AG04449 (cell line): Measurements from ENCODE around the gene PHLDB3.

Experiments
- CTCF ChIA-PET: fragments of 350-600 bp; formaldehyde crosslinking; extraction: SDS; loops from one replicate; lab custom pipeline; 2021; ENCODE audit warnings: antibody characterized with exemption; lab: Yijun Ruan, JAX
- POLR2A ChIA-PET: fragments of 400-600, 350-600 bp; formaldehyde crosslinking; extraction: SDS; loops from one replicate; lab custom pipeline; 2020; ENCODE audit warnings: antibody characterized with exemption, inconsistent platforms; lab: Yijun Ruan, JAX
- DNase-seq: peaks from one replicate; pipeline ENCODE4 v3.0.0-alpha.2; 2010; ENCODE audit warnings: low read depth, low spot score
- H3K4me3 ChIP-seq: 2 replicates; pipeline ENCODE4 v1.5.1; 2011; ENCODE audit warnings: low read depth, mild to moderate bottlenecking, control low read depth, low read length
- TF ChIP-seq, protein P1 (sequence below): IDR thresholded peaks from one replicate; pipeline ENCODE4 v1.5.1; 2011; ENCODE audit warnings: mild to moderate bottlenecking, moderate library complexity, low read length, control low read depth, inconsistent platforms; ENCODE audit not compliant: insufficient read depth; ENCODE audit errors: missing control alignments

Gene PHLDB3

DNA sequence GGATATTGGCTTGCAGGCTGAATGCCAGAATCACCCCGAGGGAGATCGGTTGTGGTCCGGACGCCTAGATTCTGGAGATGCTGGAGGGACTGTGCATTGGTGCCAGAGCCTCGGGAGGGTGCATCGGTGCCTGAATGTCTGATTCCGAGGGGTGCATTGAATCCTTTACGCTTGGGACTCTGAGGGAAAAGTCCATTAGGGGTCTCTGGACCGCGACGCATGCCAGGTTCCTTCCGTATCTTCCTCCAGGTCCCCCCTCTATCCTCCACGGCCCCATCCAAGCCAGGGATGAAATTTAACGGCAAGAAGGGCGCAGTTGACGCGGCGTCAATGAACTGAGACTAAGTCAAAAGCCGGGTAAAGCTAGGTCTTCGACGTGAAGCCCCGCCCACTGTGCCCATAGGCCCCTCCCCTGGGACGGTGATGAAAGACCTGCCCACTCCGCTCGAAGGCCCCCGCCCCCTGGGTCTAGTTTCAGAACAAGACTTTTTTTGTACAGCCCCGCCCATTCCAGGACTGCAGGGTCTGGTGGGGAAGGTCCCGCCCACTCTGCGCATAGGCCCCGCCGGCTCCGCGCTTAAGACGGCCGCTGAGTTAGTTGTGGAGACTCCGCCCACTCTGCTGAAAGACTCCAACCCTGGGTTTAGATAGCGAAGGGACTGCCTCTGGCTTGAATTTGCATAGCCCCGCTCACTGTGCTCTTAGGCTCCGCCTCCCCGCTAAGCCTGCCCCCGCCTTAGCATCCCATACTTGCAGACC lies 29.2 kb upstream of the PHLDB3 start:
- CTCF ChIA-PET: interaction anchor here (0.8 to 17.0 kb wide), 12 partner anchors 12 to 276 kb away, joined by 3 to 208 read pairs (median 4); partner anchors contain the start of genes IRGQ, PHLDB3 and ZNF576
- peak overlapping the region; percentile 66 for H3K4me3 ChIP-seq
- TF ChIP-seq, protein P1, sequence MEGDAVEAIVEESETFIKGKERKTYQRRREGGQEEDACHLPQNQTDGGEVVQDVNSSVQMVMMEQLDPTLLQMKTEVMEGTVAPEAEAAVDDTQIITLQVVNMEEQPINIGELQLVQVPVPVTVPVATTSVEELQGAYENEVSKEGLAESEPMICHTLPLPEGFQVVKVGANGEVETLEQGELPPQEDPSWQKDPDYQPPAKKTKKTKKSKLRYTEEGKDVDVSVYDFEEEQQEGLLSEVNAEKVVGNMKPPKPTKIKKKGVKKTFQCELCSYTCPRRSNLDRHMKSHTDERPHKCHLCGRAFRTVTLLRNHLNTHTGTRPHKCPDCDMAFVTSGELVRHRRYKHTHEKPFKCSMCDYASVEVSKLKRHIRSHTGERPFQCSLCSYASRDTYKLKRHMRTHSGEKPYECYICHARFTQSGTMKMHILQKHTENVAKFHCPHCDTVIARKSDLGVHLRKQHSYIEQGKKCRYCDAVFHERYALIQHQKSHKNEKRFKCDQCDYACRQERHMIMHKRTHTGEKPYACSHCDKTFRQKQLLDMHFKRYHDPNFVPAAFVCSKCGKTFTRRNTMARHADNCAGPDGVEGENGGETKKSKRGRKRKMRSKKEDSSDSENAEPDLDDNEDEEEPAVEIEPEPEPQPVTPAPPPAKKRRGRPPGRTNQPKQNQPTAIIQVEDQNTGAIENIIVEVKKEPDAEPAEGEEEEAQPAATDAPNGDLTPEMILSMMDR: no peak
- POLR2A ChIA-PET: interaction anchor here (0.9 to 1.5 kb wide), 6 partner anchors 10 to 221 kb away, joined by 3 to 8 read pairs (median 4); partner anchors contain the start of genes SMG9 and ZNF576
- DNase-seq: peak; percentile 95

GRCh38 chr19:43532962-43533545 lies 28.5 kb upstream of the PHLDB3 start, which contains the start of gene ZNF575:
TSS of gene ZNF575 (plus strand) at chr19:43533188. CDS start at chr19:43534423, 1,235 bp downstream.
- DNase-seq: peak; percentile 79
- CTCF ChIA-PET: interaction anchor here (0.8 to 17.0 kb wide), 11 partner anchors 12 to 276 kb away, joined by 3 to 208 read pairs (median 4); partner anchors contain the start of gene PHLDB3
- TF ChIP-seq, protein P1: no peak
- H3K4me3 ChIP-seq: peak within 1 kb of the TSS; percentile 66
- POLR2A ChIA-PET: interaction anchor here (0.9 to 1.5 kb wide), 6 partner anchors 9 to 222 kb away, joined by 3 to 8 read pairs (median 4); partner anchors contain the start of genes SMG9 and ZNF576

- POLR2A ChIA-PET: interaction anchor here (0.9 to 1.5 kb wide), 4 partner anchors 9 to 222 kb away, joined by 3 to 6 read pairs (median 4); partner anchors contain the start of gene SMG9
- TF ChIP-seq, protein P1: no peak
- CTCF ChIA-PET: interaction anchor here (0.9 to 17.0 kb wide), 9 partner anchors 13 to 277 kb away, joined by 3 to 208 read pairs (median 5); partner anchors contain the start of gene PHLDB3
- no peak for DNase-seq
- H3K4me3 ChIP-seq: peak overlapping the region; percentile 66
These were observed 28.0 kb upstream of the PHLDB3 start for GRCh38 chr19:43532571-43532961.

DNA sequence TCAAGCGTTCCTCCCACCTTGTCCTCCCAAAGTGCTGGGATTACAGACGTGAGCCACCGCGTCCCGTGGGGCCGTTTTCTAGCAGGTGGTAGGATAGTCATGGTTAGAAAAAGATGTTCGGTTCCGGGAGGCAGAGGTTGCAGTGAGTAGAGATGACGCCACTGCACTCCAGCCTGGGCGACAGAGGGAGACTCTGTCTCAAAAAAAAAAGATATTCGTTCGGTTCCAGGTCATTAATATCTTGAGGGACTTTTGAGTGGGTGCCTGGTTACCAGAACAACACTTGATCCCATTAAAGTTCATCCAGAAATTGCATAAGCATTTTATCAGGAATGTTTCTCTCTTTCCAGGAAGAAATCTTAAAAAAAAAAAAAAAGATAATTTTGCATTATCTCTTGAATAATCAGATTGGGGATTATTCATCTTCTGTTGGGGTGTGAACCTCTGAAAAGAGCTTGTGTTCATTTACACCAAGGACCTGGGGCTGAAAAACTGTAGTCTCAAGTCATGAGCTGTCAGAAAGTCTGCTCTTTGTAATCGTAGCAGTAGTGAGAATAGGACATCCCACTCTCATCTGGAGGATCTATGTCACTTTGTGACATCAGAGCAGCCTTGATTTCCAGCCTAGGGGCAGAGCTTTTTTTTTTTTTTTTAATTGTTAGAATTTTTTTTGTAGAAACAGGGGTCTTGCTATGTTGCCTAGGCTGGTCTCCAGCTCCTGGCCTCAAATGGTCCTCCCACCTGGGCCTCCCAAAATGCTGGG lies 23.5 kb upstream of the PHLDB3 start:
- no peak for DNase-seq
- CTCF ChIA-PET: interaction anchor here (1.5 to 15.4 kb wide), 4 partner anchors 9 to 83 kb away, joined by 7 to 609 read pairs (median 8); no protein-coding TSS in a partner anchor
- TF ChIP-seq, protein P1: no peak
- peak overlapping the region; percentile 12; the same call in 1 of the 2 replicates for H3K4me3 ChIP-seq
- POLR2A ChIA-PET: no interaction called here

DNA sequence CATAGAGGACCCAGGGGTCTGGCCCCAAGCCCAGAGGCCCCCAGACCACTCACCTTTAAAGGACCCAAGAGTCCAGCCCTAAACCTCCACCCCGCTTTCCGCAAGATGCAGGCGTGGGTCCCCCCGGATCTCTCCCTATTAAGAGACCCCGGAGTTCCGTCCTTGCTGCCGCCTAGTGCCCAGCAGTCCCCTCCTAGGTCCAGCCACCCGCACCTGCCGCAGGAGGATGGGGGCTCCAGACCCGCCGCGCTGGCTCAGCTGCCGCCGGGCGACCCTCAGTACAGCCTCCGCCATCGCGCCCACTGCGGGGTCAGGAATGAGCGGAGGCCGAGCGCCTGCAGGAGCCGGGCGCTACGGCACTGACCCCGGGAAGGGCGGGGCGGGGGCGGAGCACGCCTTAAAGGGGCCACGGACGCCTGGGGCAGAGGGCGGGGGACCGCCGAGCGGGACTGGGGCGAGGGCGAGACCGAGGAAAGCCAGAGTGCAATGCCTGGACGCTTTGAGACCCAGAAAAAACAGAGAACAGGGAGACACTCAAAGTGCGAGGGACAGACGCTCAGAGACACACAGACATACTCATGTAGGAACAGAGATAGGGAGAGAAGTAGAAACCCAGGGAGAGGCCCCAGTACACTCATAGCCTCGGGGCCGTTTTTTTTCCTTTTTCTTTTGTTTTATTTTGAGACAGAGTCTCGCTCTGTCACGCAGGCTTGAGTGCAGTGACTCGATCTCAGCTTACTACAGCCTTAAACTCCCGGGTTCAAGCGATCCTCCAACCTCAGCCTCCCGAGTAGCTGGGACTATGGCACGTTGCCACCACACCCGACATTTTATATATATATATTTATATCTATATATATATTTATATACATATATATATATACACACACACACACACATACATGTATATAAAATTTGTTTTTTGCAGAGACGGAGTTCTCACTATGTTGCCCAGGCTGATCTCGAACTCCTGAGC lies 22.6 kb upstream of the PHLDB3 start, which contains the start of gene ETHE1:
Gene ETHE1, minus strand, starts transcription at position 318 of the 976 bp plus-strand sequence. Its CDS starts 24 bp downstream, at position 294.
- ChIA-PET CTCF (interaction anchor here (1.5 to 15.4 kb wide), 3 partner anchors 8 to 82 kb away, joined by 7 to 609 read pairs (median 8); no protein-coding TSS in a partner anchor), POLR2A (no interaction called here)
- no peak for DNase-seq
- peak within 1 kb of the TSS; percentile 85 for H3K4me3 ChIP-seq
- TF ChIP-seq, protein P1: no peak
